Left lung (tissue), 10 donors: Measurements from ENCODE around the gene CABLES1. TPM values are rescaled to one million over a fixed set of nuclear protein-coding genes. Genes with fewer than 3 reads are reported as not detected.
A peak's percentile ranks its signal among the peaks of the same experiment; 100 is the strongest.

ENCODE experiments used
- ATAC-seq: fragments of 200-7000 bp; cut with Tn5 transposase; one replicate; pipeline ENCODE4 v1.9.1; 2020; ENCODE audit warnings: moderate library complexity
- DNase-seq, 4 donors: peaks; one replicate each; pipeline ENCODE4 v3.0.0-alpha.2; 2013 to 2020
- H3K27ac ChIP-seq, 2 donors: fragments of 200-600 bp; sonication (generic) in 1 of 2; one replicate each; pipeline versions ENCODE4 v1.5.0 to v1.8.0; 2020 to 2021
- H3K27me3 ChIP-seq, 2 donors: fragments of 200-600 bp; sonication (generic) in 1 of 2; one replicate each; pipeline versions ENCODE4 v1.5.0 to v1.8.0; 2020 to 2021
- H3K36me3 ChIP-seq, 2 donors: fragments of 200-600 bp; sonication (generic) in 1 of 2; one replicate each; pipeline versions ENCODE4 v1.5.0 to v1.8.0; 2020 to 2021
- H3K4me1 ChIP-seq, 2 donors: fragments of 200-600 bp; one replicate each; pipeline ENCODE4 v1.8.0; 2021
- H3K4me3 ChIP-seq, 2 donors: fragments of 200-600 bp; sonication (generic) in 1 of 2; one replicate each; pipeline versions ENCODE4 v1.5.0 to v1.8.0; 2020 to 2021; ENCODE audit warnings: mild to moderate bottlenecking in 1 of 2
- H3K9me3 ChIP-seq, 2 donors: fragments of 200-600 bp; sonication (generic) in 1 of 2; one replicate each; pipeline versions ENCODE4 v1.5.0 to v1.8.0; 2020 to 2021
- CTCF ChIP-seq, 2 donors: fragments of 200-600 bp; sonication (generic) in 1 of 2; IDR thresholded peaks; one replicate each; pipeline versions ENCODE4 v1.5.0 to v1.8.0; 2021; ENCODE audit warnings: antibody characterized with exemption in 2 of 2
- intact Hi-C, 2 donors: fragments of 100-400 bp; cut with DNase I; formaldehyde crosslinking; loops; one replicate each; pipeline versions ENCODE4 v1.11.2 to v1.14.2; 2022
- polyA plus RNA-seq, 6 donors: library from polyadenylated mRNA; unstranded; fragments of 120-200 nt; gene quantifications; one replicate each; pipeline ENCODE4 v1.2.1, GENCODE V29; 2013; ENCODE audit not compliant: insufficient read length in 6 of 6
- total RNA-seq, 2 donors: library from RNA; stranded (reverse); fragmentation: NEBNext Ultra II Directional; extraction: Animal tissue kit (Norgen Biotek cat#: 25700); gene quantifications; one replicate each; pipeline ENCODE4 v1.2.1, GENCODE V29; 2021
- donor health status: DM: no; HTN: yes; CAD: no.
- donor health status: DM: no; HTN: no; CAD: no.

The CABLES1 gene
- total and polyA plus RNA-seq, 8 donors = 21.9 to 84.5 (median 71.6) TPM

- no peak overlapping the region for H3K4me3 ChIP-seq
- peak; percentile 92 for ATAC-seq
- peak overlapping the region in 1 of 2 donors; percentile 11 for H3K27ac ChIP-seq
- H3K4me1 ChIP-seq = peaks cover 0 to 2% of the 10 kb centered on the region in 2 donors
- intact Hi-C loops = no loop called here
- no peak for TF ChIP-seq CTCF (IDR thresholded peaks at IDR 0.05)
- H3K36me3 ChIP-seq = no peaks in the 10 kb centered on the region
- peak in 2 of 4 donors; percentile 59 to 86 for DNase-seq
- no peaks in the 10 kb centered on the region for H3K27me3 ChIP-seq
- no peaks in the 10 kb centered on the region for H3K9me3 ChIP-seq
Observed at GRCh38 chr18:23099621-23100020, 35.7 kb upstream of the CABLES1 start.

GRCh38 chr18:23101861-23102432, 33.3 kb upstream of the CABLES1 start:
- Histone ChIP-seq H3K36me3 (no peaks in the 10 kb centered on the region), H3K9me3 (no peaks in the 10 kb centered on the region), H3K27me3 (no peaks in the 10 kb centered on the region), H3K4me1 (peaks cover 0 to 2% of the 10 kb centered on the region in 2 donors), H3K27ac (peak overlapping the region; percentile 63 to 70), H3K4me3 (no peak overlapping the region)
- TF ChIP-seq CTCF (IDR thresholded peaks at IDR 0.05) = no peak
- intact Hi-C loops = no loop called here
- DNase-seq (no peak), ATAC-seq (peak; percentile 77)

- H3K27me3 ChIP-seq = no peaks in the 10 kb centered on the region
- no peaks in the 10 kb centered on the region for H3K36me3 ChIP-seq
- peaks cover 0 to 2% of the 10 kb centered on the region in 2 donors for H3K4me1 ChIP-seq
- no peak overlapping the region for H3K4me3 ChIP-seq
- H3K27ac ChIP-seq = peak overlapping the region; percentile 63 to 70
- no peaks in the 10 kb centered on the region for H3K9me3 ChIP-seq
- DNase-seq (no peak), ATAC-seq (no peak)
- TF ChIP-seq CTCF (IDR thresholded peaks at IDR 0.05) = no peak
- intact Hi-C loops = no loop called here
Observed at GRCh38 chr18:23102493-23103261, 32.6 kb upstream of the CABLES1 start.

GRCh38 chr18:23103449-23103848, 31.8 kb upstream of the CABLES1 start:
- Histone ChIP-seq H3K9me3 (no peaks in the 10 kb centered on the region), H3K4me3 (no peak overlapping the region), H3K4me1 (peaks cover 0 to 2% of the 10 kb centered on the region in 2 donors), H3K27me3 (no peaks in the 10 kb centered on the region), H3K36me3 (no peaks in the 10 kb centered on the region), H3K27ac (no peak overlapping the region)
- ATAC-seq (no peak), DNase-seq (no peak)
- intact Hi-C loops = no loop called here
- TF ChIP-seq CTCF (IDR thresholded peaks at IDR 0.05) = no peak

- TF ChIP-seq CTCF (IDR thresholded peaks at IDR 0.05) = no peak
- no peak for ATAC-seq
- no peaks in the 10 kb centered on the region for H3K9me3 ChIP-seq
- no peaks in the 10 kb centered on the region for H3K36me3 ChIP-seq
- intact Hi-C loops = no loop called here
- no peak for DNase-seq
- peaks cover 0 to 2% of the 10 kb centered on the region in 2 donors for H3K4me1 ChIP-seq
- H3K4me3 ChIP-seq = no peak overlapping the region
- no peak overlapping the region for H3K27ac ChIP-seq
- H3K27me3 ChIP-seq = no peaks in the 10 kb centered on the region
Observed at GRCh38 chr18:23105030-23105429, 30.3 kb upstream of the CABLES1 start.
